Type B pancreatic cell (in vitro differentiated cells): ENCODE measurements around the gene NRCAM. TPM values are rescaled to one million over a fixed set of nuclear protein-coding genes. Genes with fewer than 3 reads are reported as not detected.
A peak's percentile ranks its signal among the peaks of the same experiment; 100 is the strongest.

ENCODE experiments used
- DNase-seq: peaks from one replicate; pipeline ENCODE4 v3.0.0; 2021; ENCODE audit warnings: mixed read lengths; ENCODE audit not compliant: unreplicated experiment; ENCODE audit errors: extremely low spot score
- H3K27ac Mint-ChIP-seq: 2 replicates; pipeline ENCODE4 v1.8.0; 2021; ENCODE audit warnings: mild to moderate bottlenecking, mixed read lengths
- H3K27me3 Mint-ChIP-seq: 2 replicates; pipeline ENCODE4 v1.8.0; 2021; ENCODE audit warnings: mixed read lengths
- H3K36me3 Mint-ChIP-seq: 2 replicates; pipeline ENCODE4 v1.8.0; 2021; ENCODE audit warnings: mixed read lengths
- H3K4me1 Mint-ChIP-seq: one replicate; pipeline ENCODE4 v1.8.0; 2021; ENCODE audit warnings: mixed read lengths; ENCODE audit not compliant: unreplicated experiment
- H3K4me3 Mint-ChIP-seq: 2 replicates; pipeline ENCODE4 v1.8.0; 2021; ENCODE audit warnings: mild to moderate bottlenecking, mixed read lengths
- H3K9me3 Mint-ChIP-seq: 2 replicates; pipeline ENCODE4 v1.8.0; 2021; ENCODE audit warnings: mixed read lengths
- CTCF ChIP-seq: fragments of 200-600 bp; sonication (generic); conservative IDR thresholded peaks from 2 replicates; pipeline ENCODE4 v1.5.0; 2021; ENCODE audit warnings: antibody characterized with exemption, mild to moderate bottlenecking
- total RNA-seq: library from RNA; stranded (reverse); gene quantifications from 2 replicates; pipeline ENCODE4 v1.2.1, GENCODE V29; 2021; ENCODE audit warnings: low replicate concordance

NRCAM gene
- total RNA-seq, 1 donor from 2014 or later = 41.0 TPM

GRCh38 chr7:108248418-108248817 is 207.8 kb downstream of the NRCAM start:
- no peak for TF ChIP-seq CTCF
- no peak for DNase-seq
- peaks cover 5% of the 10 kb centered on the region for H3K4me1 Mint-ChIP-seq
- H3K36me3 Mint-ChIP-seq = no peaks in the 10 kb centered on the region
- H3K9me3 Mint-ChIP-seq = no peaks in the 10 kb centered on the region
- no peak overlapping the region for H3K4me3 Mint-ChIP-seq
- H3K27ac Mint-ChIP-seq = no peak overlapping the region
- no peaks in the 10 kb centered on the region for H3K27me3 Mint-ChIP-seq

GRCh38 chr7:108247614-108248013 is 208.6 kb downstream of the NRCAM start:
- DNase-seq = no peak
- no peak overlapping the region for H3K27ac Mint-ChIP-seq
- no peak for TF ChIP-seq CTCF
- no peak overlapping the region for H3K4me3 Mint-ChIP-seq
- H3K36me3 Mint-ChIP-seq = no peaks in the 10 kb centered on the region
- H3K9me3 Mint-ChIP-seq = no peaks in the 10 kb centered on the region
- no peaks in the 10 kb centered on the region for H3K27me3 Mint-ChIP-seq
- peaks cover 10% of the 10 kb centered on the region for H3K4me1 Mint-ChIP-seq

- no peak for TF ChIP-seq CTCF
- Mint-ChIP-seq H3K4me3 (peak overlapping the region; percentile 2), H3K4me1 (peaks cover 10% of the 10 kb centered on the region), H3K27me3 (no peaks in the 10 kb centered on the region), H3K9me3 (no peaks in the 10 kb centered on the region), H3K36me3 (no peaks in the 10 kb centered on the region), H3K27ac (peak overlapping the region; percentile 74)
- DNase-seq = no peak
Observed at GRCh38 chr7:108246227-108246837, 209.9 kb downstream of the NRCAM start.

GRCh38 chr7:108245523-108246226 is 210.6 kb downstream of the NRCAM start:
- DNase-seq = no peak
- Mint-ChIP-seq H3K27me3 (no peaks in the 10 kb centered on the region), H3K27ac (peak overlapping the region; percentile 74), H3K4me3 (no peak overlapping the region), H3K9me3 (no peaks in the 10 kb centered on the region), H3K4me1 (peaks cover 10% of the 10 kb centered on the region), H3K36me3 (no peaks in the 10 kb centered on the region)
- no peak for TF ChIP-seq CTCF

GRCh38 chr7:108244110-108244509 is 212.1 kb downstream of the NRCAM start:
- no peak overlapping the region for H3K27ac Mint-ChIP-seq
- no peaks in the 10 kb centered on the region for H3K27me3 Mint-ChIP-seq
- peaks cover 10% of the 10 kb centered on the region for H3K4me1 Mint-ChIP-seq
- no peak for TF ChIP-seq CTCF
- no peak for DNase-seq
- H3K9me3 Mint-ChIP-seq = no peaks in the 10 kb centered on the region
- H3K36me3 Mint-ChIP-seq = no peaks in the 10 kb centered on the region
- no peak overlapping the region for H3K4me3 Mint-ChIP-seq
